Midbrain (tissue), 1 donor: ENCODE measurements around the gene UBE2O.
"Not testable (repeated sequence)": the region's sequence is repeated elsewhere in the genome, so short reads cannot be mapped to it uniquely, and the experiment has no call there.

Experiments
- DNase-seq: peaks from one replicate; lab custom pipeline; 2025; lab: John Stamatoyannopoulos, UW

The UBE2O gene

DNA sequence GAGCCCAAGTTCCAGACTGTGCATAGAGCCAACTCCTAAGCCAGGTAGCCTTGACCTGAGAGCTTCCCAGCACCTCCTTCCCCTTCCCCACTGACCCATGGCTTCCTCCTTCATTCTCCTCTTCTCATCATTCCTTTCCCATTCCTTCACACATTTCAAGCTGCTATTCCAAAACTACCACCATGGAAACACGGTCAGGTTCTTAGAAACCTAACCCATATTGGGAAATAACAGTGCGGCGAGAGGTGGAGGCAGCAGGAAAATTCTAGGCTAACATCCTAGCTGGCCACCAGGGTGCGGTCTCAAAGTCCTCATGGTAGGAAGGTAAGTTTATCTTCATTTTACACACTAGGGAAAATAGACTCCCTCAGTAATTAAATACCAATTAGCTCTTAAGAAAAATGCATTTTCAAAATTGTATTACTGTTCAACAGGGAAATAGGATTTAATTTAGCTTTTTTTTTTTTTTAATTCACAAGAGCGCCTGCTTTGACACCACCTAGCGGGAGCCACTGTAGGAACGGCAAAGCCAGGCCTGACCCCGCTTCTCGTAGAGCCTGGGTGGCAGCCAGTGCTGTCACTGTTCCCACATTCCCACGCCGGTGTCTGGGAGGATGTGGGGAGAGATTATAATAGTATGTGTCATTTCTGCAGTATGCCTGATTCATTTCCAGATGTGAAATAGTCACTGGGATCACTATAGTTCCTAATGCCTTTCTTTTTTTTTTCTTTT lies 82.5 kb downstream of the UBE2O start:
- no peak for DNase-seq

- DNase-seq, result no peak
Measured at GRCh38 chr17:76369804-76370203, 83.1 kb downstream of the UBE2O start.

GRCh38 chr17:76369379-76369778 lies 83.6 kb downstream of the UBE2O start:
- DNase-seq, result no peak

DNA sequence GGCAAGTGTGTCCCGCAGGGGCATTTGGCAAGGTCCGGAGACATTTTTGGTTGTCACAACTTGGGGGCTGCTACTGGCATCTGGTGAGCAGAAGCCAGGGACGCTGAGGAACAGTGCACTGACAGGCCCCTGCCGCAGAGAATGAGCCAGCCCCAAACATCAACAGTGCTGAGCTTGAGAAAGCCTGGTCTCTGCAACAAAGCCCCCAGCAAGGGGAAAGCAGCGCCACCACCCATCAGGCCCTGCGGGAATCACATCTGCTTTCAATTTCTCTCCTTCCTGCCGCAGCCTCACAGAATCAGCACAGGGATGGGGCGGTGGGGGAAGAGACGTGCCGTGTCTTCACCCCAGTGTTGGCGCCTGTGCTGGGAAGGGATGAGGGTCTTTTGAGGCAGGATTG lies 84.4 kb downstream of the UBE2O start:
- DNase-seq, result no peak

- DNase-seq, result no peak
Measured at GRCh38 chr17:76367642-76368041, 85.3 kb downstream of the UBE2O start.

GRCh38 chr17:76366247-76366646 lies 86.7 kb downstream of the UBE2O start:
- no peak for DNase-seq

DNA sequence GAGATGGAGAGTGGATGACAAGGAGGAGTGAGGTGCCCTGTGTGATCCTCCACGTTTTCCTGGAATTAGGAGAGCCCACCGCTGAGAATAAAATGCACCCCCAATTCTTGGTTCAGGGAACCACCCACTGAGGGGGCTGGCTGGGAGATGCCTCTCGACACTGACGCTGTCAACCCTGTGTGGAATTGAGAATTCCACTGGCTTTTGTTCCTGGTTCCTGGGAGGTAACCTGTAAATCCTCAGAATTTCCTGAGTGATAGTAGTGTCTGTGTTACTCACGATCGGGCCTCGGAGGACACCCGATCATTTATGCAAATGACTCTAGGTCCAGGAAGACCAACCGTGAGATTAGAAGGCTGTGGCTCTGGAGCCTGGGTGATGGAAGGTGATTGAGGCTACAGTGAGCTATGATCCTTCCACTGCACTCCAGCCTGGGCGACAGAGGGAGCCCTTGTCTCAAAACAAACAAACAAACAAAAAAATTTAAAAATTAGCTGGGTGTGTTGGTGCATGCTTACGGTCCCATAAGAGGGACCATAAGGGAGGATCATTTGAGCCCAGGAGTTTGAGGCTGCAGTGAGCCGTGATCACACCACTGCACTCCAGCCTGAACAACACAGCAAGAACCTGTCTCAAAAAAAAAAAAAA lies 87.6 kb downstream of the UBE2O start:
- DNase-seq, result no peak

GRCh38 chr17:76363107-76363842 lies 89.7 kb downstream of the UBE2O start:
- DNase-seq, result no peak

GRCh38 chr17:76360461-76360860 lies 92.5 kb downstream of the UBE2O start:
- DNase-seq, result no peak

GRCh38 chr17:76359776-76360175 lies 93.2 kb downstream of the UBE2O start:
- DNase-seq, result not testable (repeated sequence)

GRCh38 chr17:76359375-76359774 lies 93.6 kb downstream of the UBE2O start:
- DNase-seq, result no peak

DNA sequence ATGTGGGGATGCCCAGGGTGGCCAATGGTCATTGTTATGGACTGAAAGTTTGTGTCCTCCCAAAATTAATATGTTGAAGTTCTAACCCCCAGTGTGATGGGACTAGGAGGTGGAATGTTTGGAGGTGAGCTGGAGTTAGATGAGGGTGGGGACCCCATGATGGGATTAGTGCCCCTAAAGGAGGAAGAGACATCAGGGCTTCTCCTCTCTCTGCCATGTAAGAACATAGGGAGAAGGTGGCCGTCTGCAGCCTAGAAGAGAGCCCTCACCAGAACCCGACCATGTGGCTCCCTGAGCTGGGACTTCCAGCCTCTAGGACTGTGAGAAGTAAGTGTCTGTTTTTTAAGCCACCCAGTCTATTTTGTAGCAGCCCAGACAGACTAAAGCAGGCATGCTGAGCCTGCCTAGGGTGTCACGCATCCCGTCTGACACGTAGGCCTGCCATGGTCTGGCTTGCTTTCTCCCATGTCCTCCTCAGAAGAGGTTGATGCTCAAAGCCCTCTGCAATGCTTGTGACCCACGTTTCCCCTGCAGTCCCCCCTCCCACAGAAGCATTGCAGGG lies 95.3 kb downstream of the UBE2O start:
- no peak for DNase-seq

- no peak for DNase-seq
Measured at GRCh38 chr17:76356803-76357456, 96.0 kb downstream of the UBE2O start.

- no peak for DNase-seq
Measured at GRCh38 chr17:76354747-76355310, 98.1 kb downstream of the UBE2O start.

GRCh38 chr17:76354317-76354729 lies 98.6 kb downstream of the UBE2O start:
- DNase-seq, result no peak

GRCh38 chr17:76353599-76354316 lies 99.2 kb downstream of the UBE2O start, which contains the start of gene PRPSAP1:
TSS of gene PRPSAP1 (minus strand) at chr17:76353916. CDS start at chr17:76353703, 213 bp downstream.
- DNase-seq, result peak; percentile 96

GRCh38 chr17:76353004-76353598 lies 99.9 kb downstream of the UBE2O start:
- DNase-seq, result no peak

DNA sequence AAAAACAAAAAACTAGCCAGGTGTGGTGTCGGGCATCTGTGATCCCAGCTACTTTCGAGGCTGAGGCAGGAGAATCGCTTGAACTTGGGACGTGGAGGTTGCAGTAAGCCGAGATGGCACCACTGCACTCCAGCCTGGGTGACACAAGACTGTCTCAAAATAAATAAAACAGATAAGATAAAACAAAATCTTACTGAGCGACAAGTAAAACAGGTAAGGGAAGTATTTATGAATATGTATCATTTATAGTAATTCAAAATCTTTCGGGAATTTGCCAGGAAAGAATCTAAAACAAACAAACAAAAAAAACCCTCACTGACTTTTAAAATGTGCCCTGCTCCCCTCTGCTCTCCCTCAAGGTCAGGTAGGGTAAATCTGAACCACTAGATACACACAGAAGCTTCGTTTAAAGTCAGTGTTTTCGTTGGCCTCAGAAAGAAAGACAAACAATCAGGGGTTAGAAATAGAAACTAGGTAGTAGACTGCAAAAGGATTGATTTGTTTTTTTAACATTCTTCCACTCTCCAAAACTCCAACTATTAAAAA lies 101.4 kb downstream of the UBE2O start:
- no peak for DNase-seq

DNA sequence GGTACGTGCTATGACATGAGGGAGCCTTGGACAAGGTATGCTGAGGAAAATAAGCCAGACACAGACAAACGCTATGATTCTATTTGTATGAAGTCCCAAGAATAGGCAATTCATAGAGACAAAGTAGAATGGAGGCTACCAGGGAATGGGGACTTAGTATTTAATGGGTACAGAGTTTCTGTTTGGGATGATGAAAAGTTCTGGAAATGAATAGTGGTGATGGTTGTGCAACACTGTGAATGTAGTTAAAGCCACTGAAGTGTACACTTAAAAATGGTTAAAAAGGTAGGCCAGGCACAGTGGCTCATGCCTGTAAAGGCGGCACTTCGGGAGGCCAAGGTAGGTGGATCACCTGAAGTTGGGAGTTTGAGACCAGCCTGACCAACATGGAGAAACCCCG lies 102.5 kb downstream of the UBE2O start:
- DNase-seq, result no peak

DNA sequence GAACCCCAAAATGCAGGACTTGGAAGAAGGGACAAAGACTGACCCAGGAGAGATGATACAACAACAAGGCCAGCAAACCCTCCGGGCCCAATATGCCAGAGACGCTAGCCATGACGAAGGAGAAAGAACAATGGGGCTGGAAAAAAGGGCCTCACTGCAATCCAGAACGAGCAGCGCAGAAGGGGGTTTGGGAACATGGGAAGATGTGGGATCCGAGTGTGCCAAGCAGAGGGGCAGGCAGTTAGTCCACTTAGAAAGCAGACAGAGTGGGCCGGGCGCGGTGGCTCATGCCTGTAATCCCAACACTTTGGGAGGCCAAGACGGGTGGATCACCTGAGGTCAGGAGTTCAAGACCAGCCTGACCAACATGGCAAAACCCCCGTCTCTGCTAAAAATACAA lies 106.0 kb downstream of the UBE2O start:
- DNase-seq, result not testable (repeated sequence)
